H1 (cell line): Measurements from ENCODE around the gene ETFB.

Source experiments
- SUZ12 ChIP-seq: fragments of 200-600 bp; sonication (generic); IDR thresholded peaks from 2 replicates; pipeline ENCODE4 v1.6.1; 2012; ENCODE audit warnings: mild to moderate bottlenecking, inconsistent platforms, low read length, moderate library complexity, mixed read lengths
- TAF1 ChIP-seq: IDR thresholded peaks from 2 replicates; pipeline ENCODE4 v1.6.1; 2011; ENCODE audit warnings: mild to moderate bottlenecking, low read depth, low read length

DNA sequence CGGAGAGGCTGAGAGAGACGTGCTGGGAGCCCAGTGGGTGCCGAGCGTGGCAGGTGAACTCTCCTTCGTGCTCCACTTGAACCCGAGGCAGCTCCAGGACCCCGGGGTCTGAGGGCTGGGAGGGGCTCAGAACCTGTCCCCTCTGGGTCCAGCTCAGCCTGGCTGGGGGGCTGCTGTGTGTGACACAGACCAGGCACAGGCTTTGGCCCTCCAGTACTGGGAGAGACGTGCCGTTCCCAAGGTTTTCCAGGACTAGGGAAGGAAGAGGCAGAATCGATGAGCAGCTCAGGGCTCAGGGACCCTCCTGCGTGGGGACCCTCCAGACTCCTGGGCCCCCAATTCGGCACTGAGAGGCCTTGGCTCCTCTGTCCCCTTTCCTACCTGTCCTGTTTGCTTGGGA is 49.0 kb upstream of the ETFB start:
- TF ChIP-seq TAF1 (no peak), SUZ12 (no peak)
